K562 (cell line): ENCODE results near the gene CTSH. TPM values are rescaled to one million over a fixed set of nuclear protein-coding genes. Genes with fewer than 3 reads are reported as not detected.
A peak's percentile ranks its signal among the peaks of the same experiment; 100 is the strongest.
"Not testable (repeated sequence)": the region's sequence is repeated elsewhere in the genome, so short reads cannot be mapped to it uniquely, and the experiment has no call there.

Experiments
- ATF1 ChIP-seq, 2 experiments: fragments of 450-650 bp in 1 of 2; IDR thresholded peaks; 2 replicates each; pipeline ENCODE4 v1.6.1; 2016; ENCODE audit warnings: missing compliant biosample characterization in 1 of 2, missing genetic modification characterization in 1 of 2
- LEF1 ChIP-seq: fragments of 450-650 bp; IDR thresholded peaks from 2 replicates; pipeline ENCODE4 v1.6.1; 2016; ENCODE audit warnings: mild to moderate bottlenecking
- NFE2 ChIP-seq: IDR thresholded peaks from 2 replicates; pipeline ENCODE4 v1.6.1; 2014; ENCODE audit warnings: antibody characterized with exemption, low read depth
- SRF ChIP-seq, 2 experiments: fragments of 250-450, 450-650 bp in 1 of 2; sonication (Bioruptor Pico) in 1 of 2; sonication (generic) in 1 of 2; formaldehyde crosslinking; IDR thresholded peaks; 2 replicates each; pipeline versions ENCODE4 v1.5.0 to v1.5.1; 2020 to 2022; ENCODE audit warnings: mild to moderate bottlenecking in 1 of 2, missing genetic modification reagents in 1 of 2
- TFAP4 ChIP-seq: sonication (generic); formaldehyde crosslinking; IDR thresholded peaks from 2 replicates; pipeline ENCODE4 v1.8.0; 2022; ENCODE audit warnings: missing genetic modification reagents, mild to moderate bottlenecking, moderate library complexity, borderline replicate concordance
- TOE1 ChIP-seq, 2 experiments: fragments of 450-650 bp in 1 of 2; sonication (generic) in 1 of 2; formaldehyde crosslinking in 1 of 2; IDR thresholded peaks; 2 replicates each; pipeline versions ENCODE4 v1.7.1 to v1.8.0; 2016 to 2022; ENCODE audit warnings: borderline replicate concordance in 2 of 2, mild to moderate bottlenecking in 2 of 2, antibody characterized with exemption in 1 of 2, inconsistent platforms in 1 of 2, low read depth in 1 of 2, missing genetic modification reagents in 1 of 2, moderate library complexity in 1 of 2
- USF1 ChIP-seq: sonication (generic); formaldehyde crosslinking; IDR thresholded peaks from 2 replicates; pipeline ENCODE4 v1.9.0; 2022; ENCODE audit warnings: mild to moderate bottlenecking, missing genetic modification reagents
- USF2 ChIP-seq: sonication (generic); formaldehyde crosslinking; IDR thresholded peaks from 2 replicates; pipeline ENCODE4 v1.5.0; 2020; ENCODE audit warnings: missing genetic modification reagents
- ZNF395 ChIP-seq: fragments of 200-800 bp; sonication (Bioruptor generic); IDR thresholded peaks from 2 replicates; pipeline ENCODE4 v1.6.1; 2017; ENCODE audit warnings: missing genetic modification characterization, missing compliant biosample characterization
- ZNF644 ChIP-seq: fragments of 200-800 bp; sonication (Bioruptor generic); IDR thresholded peaks from 2 replicates; pipeline ENCODE4 v1.6.1; 2016; ENCODE audit warnings: low read depth, missing genetic modification characterization, missing compliant biosample characterization
- polyA plus RNA-seq, 8 experiments: library from polyadenylated mRNA; depleted of rRNA in 4 of 8; stranded (reverse) in 5 of 8; unstranded in 3 of 8; fragments of >200 nt; fragmentation: Nextera tagmentation in 2 of 8; fragmentation: Illumina TruSeq in 1 of 8; extraction: Ambion mirVana in 2 of 8; extraction: Trizol in 1 of 8; gene quantifications; 2 replicates each; pipeline versions ENCODE4 v1.2.1 to v1.2.3, GENCODE V29; 2011 to 2014; ENCODE audit warnings: inconsistent platforms in 1 of 8, missing spikeins in 1 of 8
- total RNA-seq, 7 experiments: library from RNA; depleted of rRNA in 6 of 7; stranded (reverse); fragments of >200 nt in 6 of 7; fragmentation: Illumina TruSeq in 2 of 7; extraction: Trizol in 2 of 7; gene quantifications; 2 replicates each; pipeline versions ENCODE4 v1.2.1 to v1.2.3, GENCODE V29; 2011 to 2021; ENCODE audit warnings: low replicate concordance in 1 of 7
- TF ChIP-seq, protein P1 (sequence below), 3 experiments: fragments of 200-800 bp in 1 of 3; sonication (Bioruptor generic) in 1 of 3; sonication (generic) in 1 of 3; formaldehyde crosslinking in 1 of 3; IDR thresholded peaks; 2 replicates each; pipeline versions ENCODE4 v1.6.1 to v1.8.0; 2016 to 2022; ENCODE audit warnings: mild to moderate bottlenecking in 2 of 3, missing compliant biosample characterization in 2 of 3, missing genetic modification characterization in 2 of 3, missing genetic modification reagents in 1 of 3
- TF ChIP-seq, protein P2 (sequence below): fragments of 200-800 bp; sonication (Bioruptor generic); IDR thresholded peaks from 2 replicates; pipeline ENCODE4 v1.6.1; 2017; ENCODE audit warnings: missing genetic modification characterization, missing compliant biosample characterization
- TF ChIP-seq, protein P3 (sequence below), 2 experiments: IDR thresholded peaks in 1 of 2; conservative IDR thresholded peaks in 1 of 2; 2 replicates each; pipeline ENCODE4 v1.6.1; 2016; ENCODE audit warnings: low read depth in 2 of 2, mild to moderate bottlenecking in 1 of 2, missing compliant biosample characterization in 1 of 2, missing genetic modification characterization in 1 of 2, moderate library complexity in 1 of 2

CTSH gene
- total and polyA plus RNA-seq, 9 of the 15 experiments (the other 6 are each of a cell fraction or from before 2014, with no cell fraction given) = 15.0 to 462 (median 173) TPM

DNA sequence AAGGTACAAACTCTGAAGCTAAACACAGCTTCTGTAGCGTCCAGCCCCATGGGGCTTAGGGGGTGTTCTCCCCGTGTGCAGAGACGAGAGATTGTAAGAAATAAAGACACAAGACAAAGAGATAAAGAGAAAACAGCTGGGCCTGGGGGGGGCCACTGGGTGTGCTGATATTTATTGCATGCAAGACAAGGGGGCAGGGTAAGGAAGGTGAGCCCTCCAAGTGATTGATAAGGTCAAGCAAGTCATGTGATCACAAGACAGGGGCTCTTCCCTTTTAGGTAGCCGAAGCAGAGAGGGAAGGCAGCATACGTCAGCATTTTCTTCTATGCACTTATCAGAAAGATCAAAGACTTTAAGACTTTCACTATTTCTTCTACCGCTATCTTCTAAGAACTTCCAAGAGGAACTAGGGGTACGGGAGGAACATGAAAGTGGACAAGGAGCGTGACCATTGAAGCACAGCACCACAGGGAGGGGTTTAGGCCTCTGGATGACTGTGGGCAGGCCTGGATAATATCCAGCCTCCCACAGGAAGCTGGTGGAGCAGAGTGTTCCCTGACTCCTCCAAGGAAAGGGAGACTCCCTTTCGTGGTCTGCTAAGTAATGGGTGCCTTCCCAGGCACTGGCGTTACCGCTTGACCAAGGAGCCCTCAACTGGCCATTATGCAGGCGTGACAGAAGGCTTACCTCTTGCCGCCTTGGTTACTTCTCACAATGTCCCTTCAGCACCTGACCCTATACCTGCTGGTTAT, 42.4 kb downstream of the CTSH start (continued):
- TF ChIP-seq, protein P1, sequence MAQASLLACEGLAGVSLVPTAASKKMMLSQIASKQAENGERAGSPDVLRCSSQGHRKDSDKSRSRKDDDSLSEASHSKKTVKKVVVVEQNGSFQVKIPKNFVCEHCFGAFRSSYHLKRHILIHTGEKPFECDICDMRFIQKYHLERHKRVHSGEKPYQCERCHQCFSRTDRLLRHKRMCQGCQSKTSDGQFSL (CRISPR knock-in tag; IDR thresholded peaks at IDR 0.05) = peak; percentile 89
- TF ChIP-seq, protein P1 (tag; IDR thresholded peaks at IDR 0.05) = peak in 1 of 2 experiments; percentile 56; a peak in 1 of 4 replicates
- TF ChIP-seq ZNF395 (CRISPR knock-in tag) (peak; percentile 29; the same call in 1 of the 2 replicates), USF1 (CRISPR knock-in tag) (peak; percentile 52; the same call in 1 of the 2 replicates), TOE1 (IDR thresholded peaks at IDR 0.05; ENCODE audit: borderline replicate concordance) (peak; percentile 92), NFE2 (peak; percentile 27; the same call in 1 of the 2 replicates), USF2 (CRISPR knock-in tag) (peak; percentile 46), SRF (CRISPR knock-in tag; IDR thresholded peaks at IDR 0.05) (peak in 1 of 2 experiments; percentile 75; a peak in 2 of 4 replicates), ZNF644 (tag) (peak; percentile 44; the same call in 1 of the 2 replicates), LEF1 (peak; percentile 73), ATF1 (tag; IDR thresholded peaks at IDR 0.05) (peak; percentile 49), TFAP4 (CRISPR knock-in tag) (peak; percentile 84)
- TF ChIP-seq, protein P2, sequence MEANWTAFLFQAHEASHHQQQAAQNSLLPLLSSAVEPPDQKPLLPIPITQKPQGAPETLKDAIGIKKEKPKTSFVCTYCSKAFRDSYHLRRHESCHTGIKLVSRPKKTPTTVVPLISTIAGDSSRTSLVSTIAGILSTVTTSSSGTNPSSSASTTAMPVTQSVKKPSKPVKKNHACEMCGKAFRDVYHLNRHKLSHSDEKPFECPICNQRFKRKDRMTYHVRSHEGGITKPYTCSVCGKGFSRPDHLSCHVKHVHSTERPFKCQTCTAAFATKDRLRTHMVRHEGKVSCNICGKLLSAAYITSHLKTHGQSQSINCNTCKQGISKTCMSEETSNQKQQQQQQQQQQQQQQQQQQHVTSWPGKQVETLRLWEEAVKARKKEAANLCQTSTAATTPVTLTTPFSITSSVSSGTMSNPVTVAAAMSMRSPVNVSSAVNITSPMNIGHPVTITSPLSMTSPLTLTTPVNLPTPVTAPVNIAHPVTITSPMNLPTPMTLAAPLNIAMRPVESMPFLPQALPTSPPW (CRISPR knock-in tag) = peak; percentile 85
- not testable (repeated sequence) for TF ChIP-seq TOE1 (CRISPR knock-in tag; IDR thresholded peaks at IDR 0.05; ENCODE audit: borderline replicate concordance, low read depth); ATF1 (CRISPR knock-in tag; IDR thresholded peaks at IDR 0.05)
- TF ChIP-seq, protein P3, sequence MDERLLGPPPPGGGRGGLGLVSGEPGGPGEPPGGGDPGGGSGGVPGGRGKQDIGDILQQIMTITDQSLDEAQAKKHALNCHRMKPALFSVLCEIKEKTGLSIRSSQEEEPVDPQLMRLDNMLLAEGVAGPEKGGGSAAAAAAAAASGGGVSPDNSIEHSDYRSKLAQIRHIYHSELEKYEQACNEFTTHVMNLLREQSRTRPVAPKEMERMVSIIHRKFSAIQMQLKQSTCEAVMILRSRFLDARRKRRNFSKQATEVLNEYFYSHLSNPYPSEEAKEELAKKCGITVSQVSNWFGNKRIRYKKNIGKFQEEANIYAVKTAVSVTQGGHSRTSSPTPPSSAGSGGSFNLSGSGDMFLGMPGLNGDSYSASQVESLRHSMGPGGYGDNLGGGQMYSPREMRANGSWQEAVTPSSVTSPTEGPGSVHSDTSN (CRISPR knock-in tag; IDR thresholded peaks at IDR 0.05; ENCODE audit: low read depth) = not testable (repeated sequence)
- TF ChIP-seq, protein P3 (tag; conservative IDR thresholded peaks at IDR 0.05; ENCODE audit: low read depth) = peak; percentile 80
